Neutrophil (primary cell): Measurements from ENCODE around the gene C1orf53.
"Not testable (repeated sequence)": the region's sequence is repeated elsewhere in the genome, so short reads cannot be mapped to it uniquely, and the experiment has no call there.

Experiments
- H3K27ac ChIP-seq: fragments of 200-600 bp; sonication (generic); 2 replicates; pipeline ENCODE4 v1.5.1; 2016; ENCODE audit warnings: mild to moderate bottlenecking, moderate library complexity
- H3K27me3 ChIP-seq: fragments of 200-600 bp; sonication (generic); 2 replicates; pipeline ENCODE4 v1.6.0; 2016; ENCODE audit warnings: mild to moderate bottlenecking
- H3K36me3 ChIP-seq: fragments of 200-600 bp; sonication (generic); 2 replicates; pipeline ENCODE4 v1.5.1; 2017
- H3K4me1 ChIP-seq, 2 experiments: fragments of 200-600 bp in 1 of 2; sonication (generic) in 1 of 2; 1 replicate in 1 of 2; 2 replicates in 1 of 2; pipeline versions ENCODE4 v1.5.1 to v1.6.1; 2013 to 2016; ENCODE audit warnings: low read depth in 1 of 2, low read length in 1 of 2, mild to moderate bottlenecking in 1 of 2, moderate library complexity in 1 of 2; ENCODE audit not compliant: control insufficient read depth in 1 of 2, insufficient read depth in 1 of 2
- H3K4me3 ChIP-seq, 2 experiments: fragments of 200-600 bp in 1 of 2; sonication (generic) in 1 of 2; 1 replicate in 1 of 2; 2 replicates in 1 of 2; pipeline ENCODE4 v1.5.1; 2013 to 2016; ENCODE audit warnings: low read depth in 1 of 2, low read length in 1 of 2, mild to moderate bottlenecking in 1 of 2, moderate library complexity in 1 of 2
- H3K9me3 ChIP-seq: fragments of 200-600 bp; sonication (generic); 2 replicates; pipeline ENCODE4 v1.5.1; 2016
- CTCF ChIP-seq: fragments of 200-600 bp; sonication (generic); IDR thresholded peaks from 2 replicates; pipeline ENCODE4 v1.5.1; 2016; ENCODE audit warnings: antibody characterized with exemption

Gene C1orf53

GRCh38 chr1:197902454-197903195 is at the start of gene C1orf53:
Gene C1orf53 (plus strand): TSS chr1:197902630. CDS start chr1:197902650, 20 bp downstream.
- Histone ChIP-seq H3K36me3 (no peaks in the 10 kb centered on the region), H3K4me1 (peaks cover 11 to 13% of the 10 kb centered on the region in 2 experiments), H3K4me3 (peak within 1 kb of the TSS; percentile 62 to 67), H3K27ac (no peak within 1 kb of the TSS), H3K9me3 (no peaks in the 10 kb centered on the region), H3K27me3 (peaks cover 99% of the 10 kb centered on the region)
- no peak for TF ChIP-seq CTCF

- not testable (repeated sequence) for H3K27ac ChIP-seq, H3K4me1 ChIP-seq, H3K27me3 ChIP-seq, H3K36me3 ChIP-seq, H3K4me3 ChIP-seq, H3K9me3 ChIP-seq
Observed at GRCh38 chr1:197855751-197856150, 46.7 kb upstream of the C1orf53 start.

- no peaks in the 10 kb centered on the region for H3K36me3 ChIP-seq
- no peaks in the 10 kb centered on the region for H3K9me3 ChIP-seq
- no peak overlapping the region for H3K27ac ChIP-seq
- no peak overlapping the region for H3K4me3 ChIP-seq
- H3K27me3 ChIP-seq: no peaks in the 10 kb centered on the region
- TF ChIP-seq CTCF: no peak
- no peaks in the 10 kb centered on the region for H3K4me1 ChIP-seq
Observed at GRCh38 chr1:197857477-197857876, 45.0 kb upstream of the C1orf53 start.

- no peaks in the 10 kb centered on the region for H3K27me3 ChIP-seq
- H3K4me3 ChIP-seq: no peak overlapping the region
- H3K36me3 ChIP-seq: no peaks in the 10 kb centered on the region
- no peak for TF ChIP-seq CTCF
- H3K9me3 ChIP-seq: no peaks in the 10 kb centered on the region
- no peak overlapping the region for H3K27ac ChIP-seq
- no peaks in the 10 kb centered on the region for H3K4me1 ChIP-seq
Observed at GRCh38 chr1:197859024-197859423, 43.4 kb upstream of the C1orf53 start.

- Histone ChIP-seq H3K36me3 (no peaks in the 10 kb centered on the region), H3K27ac (no peak overlapping the region), H3K27me3 (no peaks in the 10 kb centered on the region), H3K9me3 (no peaks in the 10 kb centered on the region), H3K4me1 (no peaks in the 10 kb centered on the region), H3K4me3 (no peak overlapping the region)
- TF ChIP-seq CTCF: no peak
Observed at GRCh38 chr1:197862221-197862620, 40.2 kb upstream of the C1orf53 start.

GRCh38 chr1:197862671-197863070 is 39.8 kb upstream of the C1orf53 start:
- no peaks in the 10 kb centered on the region for H3K9me3 ChIP-seq
- no peak overlapping the region for H3K4me3 ChIP-seq
- H3K36me3 ChIP-seq: no peaks in the 10 kb centered on the region
- TF ChIP-seq CTCF: no peak
- no peaks in the 10 kb centered on the region for H3K27me3 ChIP-seq
- no peak overlapping the region for H3K27ac ChIP-seq
- H3K4me1 ChIP-seq: no peaks in the 10 kb centered on the region
